Measurements from ENCODE around the gene TRIM9. TPM values are rescaled to one million over a fixed set of nuclear protein-coding genes. Genes with fewer than 3 reads are reported as not detected.

Gene TRIM9
- total RNA-seq, 2 donors from 2014 or later = 1.4 to 2.4 TPM

Other genes starting within 250 kb of the TRIM9 start
- gene ABHD12B, start 223.1 kb downstream of the TRIM9 start, total RNA-seq = not detected
- gene PYGL, start 150.6 kb downstream of the TRIM9 start, total RNA-seq = under 1 TPM; 0.50 to 0.60 TPM
- gene TMX1, start 145.1 kb upstream of the TRIM9 start, total RNA-seq = 10 to 100 TPM; 25.7 to 28.9 TPM

All from activated T-cell treated with anti-CD3 and anti-CD28 coated beads, Interleukin-2, amount 50 U/mL, for 72 hours (primary cell).